Keratinocyte (primary cell): Measurements from ENCODE around the gene PNPLA2. TPM values are rescaled to one million over a fixed set of nuclear protein-coding genes. Genes with fewer than 3 reads are reported as not detected.

Experiments used
- DNase-seq: peaks from one replicate; pipeline ENCODE4 v3.0.0-alpha.2; 2011; ENCODE audit warnings: low read depth, missing footprints, low spot score
- FAIRE-seq: peaks from 2 replicates; lab custom pipeline; 2011; peaks lifted over from hg19 to GRCh38; lab: Jason Lieb, UNC
- H2AFZ ChIP-seq: 2 replicates; pipeline ENCODE4 v1.6.0; 2012; ENCODE audit warnings: low read length, control low read depth, inconsistent platforms; ENCODE audit not compliant: control insufficient read depth
- H3K27ac ChIP-seq: 2 replicates; pipeline ENCODE4 v1.5.1; 2011; ENCODE audit warnings: low read length; ENCODE audit not compliant: control insufficient read depth, insufficient read depth
- H3K27me3 ChIP-seq: 3 replicates; pipeline ENCODE4 v1.6.0; 2011; ENCODE audit warnings: low read length; ENCODE audit not compliant: control insufficient read depth, insufficient read depth; ENCODE audit errors: extremely low read depth
- H3K36me3 ChIP-seq, 2 experiments: 2 replicates in 1 of 2; 3 replicates in 1 of 2; pipeline ENCODE4 v1.5.1; 2011; ENCODE audit warnings: low read length in 2 of 2, mild to moderate bottlenecking in 1 of 2; ENCODE audit not compliant: control insufficient read depth in 2 of 2, insufficient read depth in 2 of 2; ENCODE audit errors: extremely low read depth in 1 of 2
- H3K4me1 ChIP-seq: 3 replicates; pipeline ENCODE4 v1.5.1; 2011; ENCODE audit warnings: low read length; ENCODE audit not compliant: control insufficient read depth, insufficient read depth; ENCODE audit errors: extremely low read depth
- H3K4me2 ChIP-seq: 3 replicates; pipeline ENCODE4 v1.6.0; 2011; ENCODE audit warnings: low read depth, low read length; ENCODE audit not compliant: control insufficient read depth, insufficient read depth; ENCODE audit errors: extremely low read depth
- H3K4me3 ChIP-seq, 3 experiments: fragments of 200-600 bp in 1 of 3; sonication (generic) in 1 of 3; 2 replicates in 2 of 3; 3 replicates in 1 of 3; pipeline ENCODE4 v1.5.1; 2011 to 2016; ENCODE audit warnings: low read length in 3 of 3, mild to moderate bottlenecking in 3 of 3, control low read depth in 2 of 3, inconsistent platforms in 1 of 3, low read depth in 1 of 3, mixed read lengths in 1 of 3, mixed run types in 1 of 3, moderate library complexity in 1 of 3; ENCODE audit not compliant: control insufficient read depth in 2 of 3, insufficient read depth in 2 of 3; ENCODE audit errors: extremely low read depth in 1 of 3
- H3K79me2 ChIP-seq: 2 replicates; pipeline ENCODE4 v1.6.0; 2012; ENCODE audit warnings: low read length; ENCODE audit not compliant: control insufficient read depth, insufficient read depth
- H3K9ac ChIP-seq: 3 replicates; pipeline ENCODE4 v1.6.0; 2011; ENCODE audit warnings: low read length; ENCODE audit not compliant: control insufficient read depth, insufficient read depth; ENCODE audit errors: extremely low read depth
- H3K9me1 ChIP-seq: 3 replicates; pipeline ENCODE4 v1.6.0; 2011; ENCODE audit warnings: low read length; ENCODE audit not compliant: control insufficient read depth, insufficient read depth; ENCODE audit errors: extremely low read depth
- H3K9me3 ChIP-seq: 2 replicates; pipeline ENCODE4 v1.5.1; 2012; ENCODE audit warnings: low read depth, low read length; ENCODE audit not compliant: control insufficient read depth
- H4K20me1 ChIP-seq: 3 replicates; pipeline ENCODE4 v1.6.0; 2011; ENCODE audit warnings: low read length; ENCODE audit not compliant: control insufficient read depth, insufficient read depth; ENCODE audit errors: extremely low read depth
- EZH2 ChIP-seq: IDR thresholded peaks from one replicate; pipeline ENCODE4 v1.6.1; 2012; ENCODE audit warnings: inconsistent platforms, mild to moderate bottlenecking, low read length, moderate library complexity
- dilution Hi-C: fragments of 300-500 bp; cut with MboI; formaldehyde crosslinking; loops from one replicate; pipeline ENCODE4 v1.7.0; 2020; ENCODE audit warnings: low sequenced_read_pairs; ENCODE audit not compliant: extremely low pct_ligation_motif_present
- polyA plus RNA-seq, 5 experiments: library from polyadenylated mRNA; depleted of rRNA in 3 of 5; stranded (reverse) in 3 of 5; stranded (forward) in 1 of 5; unstranded in 1 of 5; fragments of >200 nt; gene quantifications; 1 replicate in 1 of 5; 2 replicates in 3 of 5; 3 replicates in 1 of 5; pipeline versions ENCODE4 v1.2.1 to v1.2.3, GENCODE V29; 2011 to 2012; ENCODE audit warnings: missing spikeins in 2 of 5, low read depth in 1 of 5, low replicate concordance in 1 of 5
- TF ChIP-seq, protein P1 (sequence below), 3 experiments: IDR thresholded peaks in 1 of 3; conservative IDR thresholded peaks in 1 of 3; optimal IDR thresholded peaks in 1 of 3; 2 replicates in 2 of 3; 3 replicates in 1 of 3; pipeline versions ENCODE3 to v1.5.1; 2011; ENCODE audit warnings: low read length in 3 of 3, mild to moderate bottlenecking in 3 of 3, moderate library complexity in 2 of 3, control low read depth in 1 of 3, inconsistent platforms in 1 of 3; ENCODE audit not compliant: insufficient read depth in 2 of 3; ENCODE audit errors: extremely low read depth in 1 of 3

The PNPLA2 gene
- polyA plus RNA-seq, 1 donor (not counting 4 experiments of a cell fraction or from before 2014, with no cell fraction given): 5.3 TPM

DNA sequence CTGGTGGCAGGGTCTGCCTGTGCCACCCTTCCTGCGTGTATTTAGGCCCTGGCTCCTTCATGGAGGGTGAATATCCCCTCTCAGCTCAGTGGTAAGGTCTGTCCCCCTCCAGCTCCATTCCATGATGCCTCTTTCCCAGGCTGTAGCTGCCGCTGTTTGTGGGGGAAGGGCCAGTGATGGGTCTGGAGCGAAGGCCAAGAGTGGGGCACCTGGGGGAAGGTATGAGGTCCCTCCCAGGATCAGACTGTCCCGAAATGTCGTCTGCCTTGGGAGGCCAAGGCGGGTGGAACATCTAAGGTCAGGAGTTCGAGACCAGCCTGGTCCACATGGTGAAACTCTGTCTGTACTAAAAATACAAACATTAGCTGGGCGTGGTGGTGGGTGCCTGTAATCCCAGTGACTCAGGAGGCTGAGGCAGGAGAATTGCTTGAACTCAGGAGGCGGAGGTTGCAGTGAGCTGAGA, 15.2 kb downstream of the PNPLA2 start:
- DNase-seq (no peak), FAIRE-seq (no peak)
- dilution Hi-C loops: no loop called here
- Histone ChIP-seq H3K4me1 (peaks cover 44% of the 10 kb centered on the region), H4K20me1 (peaks cover 2% of the 10 kb centered on the region), H3K4me3 (peak overlapping the region; percentile 78 to 86 (median 84)), H2AFZ (no peak overlapping the region), H3K27ac (peak overlapping the region; percentile 94), H3K9ac (peak overlapping the region; percentile 95), H3K9me1 (peaks cover 2% of the 10 kb centered on the region), H3K27me3 (peaks cover 23% of the 10 kb centered on the region), H3K4me2 (peak overlapping the region; percentile 98), H3K36me3 (peaks cover 12 to 20% of the 10 kb centered on the region in 2 experiments), H3K9me3 (no peaks in the 10 kb centered on the region), H3K79me2 (peaks cover 44% of the 10 kb centered on the region)
- TF ChIP-seq EZH2: no peak
- TF ChIP-seq, protein P1, sequence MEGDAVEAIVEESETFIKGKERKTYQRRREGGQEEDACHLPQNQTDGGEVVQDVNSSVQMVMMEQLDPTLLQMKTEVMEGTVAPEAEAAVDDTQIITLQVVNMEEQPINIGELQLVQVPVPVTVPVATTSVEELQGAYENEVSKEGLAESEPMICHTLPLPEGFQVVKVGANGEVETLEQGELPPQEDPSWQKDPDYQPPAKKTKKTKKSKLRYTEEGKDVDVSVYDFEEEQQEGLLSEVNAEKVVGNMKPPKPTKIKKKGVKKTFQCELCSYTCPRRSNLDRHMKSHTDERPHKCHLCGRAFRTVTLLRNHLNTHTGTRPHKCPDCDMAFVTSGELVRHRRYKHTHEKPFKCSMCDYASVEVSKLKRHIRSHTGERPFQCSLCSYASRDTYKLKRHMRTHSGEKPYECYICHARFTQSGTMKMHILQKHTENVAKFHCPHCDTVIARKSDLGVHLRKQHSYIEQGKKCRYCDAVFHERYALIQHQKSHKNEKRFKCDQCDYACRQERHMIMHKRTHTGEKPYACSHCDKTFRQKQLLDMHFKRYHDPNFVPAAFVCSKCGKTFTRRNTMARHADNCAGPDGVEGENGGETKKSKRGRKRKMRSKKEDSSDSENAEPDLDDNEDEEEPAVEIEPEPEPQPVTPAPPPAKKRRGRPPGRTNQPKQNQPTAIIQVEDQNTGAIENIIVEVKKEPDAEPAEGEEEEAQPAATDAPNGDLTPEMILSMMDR (optimal IDR thresholded peaks at IDR 0.05 in 1 of 3, IDR thresholded peaks at IDR 0.05 in 1 of 3, conservative IDR thresholded peaks at IDR 0.05 in 1 of 3; ENCODE audit: extremely low read depth in 1 of 3, insufficient read depth in 2 of 3, low read length in 3 of 3): no peak

DNA sequence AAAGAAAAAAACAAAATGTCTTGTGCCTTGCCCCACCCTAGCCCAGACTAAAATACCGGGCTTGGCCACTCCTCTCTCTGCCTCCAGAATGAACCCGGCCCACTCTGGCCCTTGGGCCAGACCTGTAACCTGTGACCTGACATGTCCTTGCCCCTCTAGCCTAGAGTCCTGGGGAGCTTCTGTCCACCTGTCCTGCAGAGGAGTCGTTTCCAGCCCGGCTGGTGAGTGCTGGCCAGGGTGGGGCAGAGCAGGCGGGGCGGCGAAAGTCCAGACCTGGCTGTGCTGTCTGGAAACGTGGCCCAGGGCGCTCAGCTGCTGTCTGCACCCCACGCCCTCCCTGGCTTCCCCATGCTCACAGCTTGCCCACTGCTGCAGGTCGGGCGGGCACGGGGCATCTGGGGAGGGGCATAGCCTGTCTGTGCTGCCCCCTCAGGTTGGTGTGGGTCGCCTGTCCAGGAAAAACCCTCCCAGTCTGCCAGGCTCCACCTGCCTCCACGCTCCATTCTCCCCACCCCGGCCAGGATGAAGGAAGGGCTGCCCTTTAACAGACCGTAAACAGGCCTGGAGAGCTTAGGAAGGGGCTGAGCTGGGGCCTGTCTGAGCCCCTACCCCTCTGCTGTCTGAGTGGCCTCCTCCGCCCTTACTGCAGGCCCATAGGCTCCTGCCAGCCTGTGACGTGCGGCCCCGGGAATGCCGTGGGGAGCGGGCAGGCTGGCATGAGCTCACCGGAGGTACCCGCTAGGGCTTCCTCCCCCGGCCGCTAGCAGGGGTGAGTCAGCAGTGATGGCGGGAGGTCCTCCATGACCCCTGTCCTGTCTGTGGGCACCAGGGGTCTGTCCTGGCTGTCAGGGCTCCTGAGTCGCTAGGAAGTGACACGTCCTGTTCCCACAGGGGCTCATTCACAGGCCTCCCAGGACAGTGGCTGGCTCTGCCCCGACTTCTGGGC, 15.9 kb downstream of the PNPLA2 start:
- H3K4me3 ChIP-seq: peak overlapping the region; percentile 73 to 84 (median 78)
- H3K9me1 ChIP-seq: peaks cover 3% of the 10 kb centered on the region
- H2AFZ ChIP-seq: no peak overlapping the region
- H3K4me2 ChIP-seq: peak overlapping the region; percentile 98
- H4K20me1 ChIP-seq: peaks cover 6% of the 10 kb centered on the region
- dilution Hi-C loops: no loop called here
- FAIRE-seq: peak; percentile 74
- H3K27ac ChIP-seq: peak overlapping the region; percentile 94
- peak; percentile 83 for DNase-seq
- H3K36me3 ChIP-seq: peaks cover 12 to 25% of the 10 kb centered on the region in 2 experiments
- TF ChIP-seq EZH2: no peak
- TF ChIP-seq, protein P1 (optimal IDR thresholded peaks at IDR 0.05 in 1 of 3, IDR thresholded peaks at IDR 0.05 in 1 of 3, conservative IDR thresholded peaks at IDR 0.05 in 1 of 3; ENCODE audit: extremely low read depth in 1 of 3, insufficient read depth in 2 of 3, low read length in 3 of 3): no peak
- peaks cover 42% of the 10 kb centered on the region for H3K4me1 ChIP-seq
- peaks cover 16% of the 10 kb centered on the region for H3K27me3 ChIP-seq
- H3K79me2 ChIP-seq: peaks cover 48% of the 10 kb centered on the region
- H3K9ac ChIP-seq: peak overlapping the region; percentile 95
- no peaks in the 10 kb centered on the region for H3K9me3 ChIP-seq
